ENCODE measurements around the gene OR51V1.
"Not testable (repeated sequence)": the region's sequence is repeated elsewhere in the genome, so short reads cannot be mapped to it uniquely, and the experiment has no call there.

OR51V1 gene

GRCh38 chr11:5165898-5166297 lies 34.6 kb downstream of the OR51V1 start:
- DNase-seq (ENCODE audit: low read depth, low spot score): not testable (repeated sequence)

- DNase-seq (ENCODE audit: low read depth, low spot score): not testable (repeated sequence)
Measured at GRCh38 chr11:5164807-5165206, 35.7 kb downstream of the OR51V1 start.

- DNase-seq (ENCODE audit: low read depth, low spot score): not testable (repeated sequence)
Measured at GRCh38 chr11:5161045-5161444, 39.4 kb downstream of the OR51V1 start.

GRCh38 chr11:5160217-5160616 lies 40.3 kb downstream of the OR51V1 start:
- DNase-seq (ENCODE audit: low read depth, low spot score): not testable (repeated sequence)

DNA sequence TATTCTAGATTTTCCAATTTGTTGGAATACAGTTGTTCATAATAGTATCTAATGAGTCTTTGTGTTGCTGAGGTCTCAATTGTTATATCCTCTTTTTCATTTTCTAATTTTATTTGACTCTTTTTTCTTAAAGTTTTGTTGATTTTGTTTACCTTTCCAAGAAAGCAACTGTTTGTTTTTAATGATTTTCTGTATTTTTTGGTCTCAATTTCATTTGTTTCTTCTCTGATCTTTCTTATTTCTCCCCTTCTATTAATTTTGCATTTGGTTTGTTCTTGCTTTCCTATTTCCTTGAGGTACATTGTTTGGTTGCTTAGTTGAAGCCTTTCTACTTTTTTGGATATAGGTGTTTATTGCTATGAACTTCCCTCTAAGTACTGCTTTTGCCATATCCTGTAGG lies 40.7 kb downstream of the OR51V1 start:
- DNase-seq (ENCODE audit: low read depth, low spot score): no peak

- DNase-seq (ENCODE audit: low read depth, low spot score): no peak
Measured at GRCh38 chr11:5154657-5155056, 45.8 kb downstream of the OR51V1 start, which contains the start of gene OR52A1. OR52A1 (minus strand) TSS chr11:5154757; CDS start chr11:5152369, 2,388 bp downstream.

DNA sequence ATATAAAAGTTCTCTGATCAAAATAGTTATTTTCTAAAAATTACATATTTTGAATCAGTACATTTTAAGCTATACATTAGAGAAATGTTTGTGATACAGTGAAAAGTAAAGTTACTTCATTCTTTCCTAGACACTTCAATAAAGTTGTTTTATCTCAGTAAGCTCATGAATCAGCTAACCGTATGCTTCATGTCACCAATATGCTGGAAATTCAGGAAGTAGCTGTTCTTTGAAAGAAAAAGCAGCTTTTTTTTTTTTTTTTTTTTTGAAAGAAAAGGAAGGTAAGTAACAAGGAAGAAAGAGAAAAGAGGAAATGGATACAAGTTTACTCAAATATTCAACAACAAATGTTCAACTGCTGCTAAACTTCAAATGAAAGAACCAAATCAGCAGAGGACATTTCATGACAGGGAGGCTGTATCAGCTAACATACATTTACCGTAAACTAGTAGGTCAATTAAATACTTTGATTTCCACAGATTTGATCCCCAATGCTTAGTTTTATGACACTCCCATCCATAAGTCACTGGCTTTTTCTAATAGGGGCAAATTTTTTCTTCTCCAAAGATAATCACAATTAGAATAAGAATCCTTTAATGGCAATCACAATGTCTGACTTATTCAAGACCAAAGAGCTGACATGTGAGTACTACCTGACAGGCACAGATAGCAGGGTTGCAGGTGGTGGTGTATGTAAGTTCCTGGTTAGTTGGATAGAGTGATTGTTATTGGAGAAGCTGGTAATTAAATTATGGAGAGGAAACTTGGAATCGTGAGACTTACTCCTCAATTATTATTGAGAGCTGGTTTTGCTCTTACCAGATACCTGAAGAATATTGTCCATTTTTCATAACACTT lies 46.7 kb downstream of the OR51V1 start:
- no peak for DNase-seq (ENCODE audit: low read depth, low spot score)

GRCh38 chr11:5151713-5152153 lies 48.7 kb downstream of the OR51V1 start:
- no peak for DNase-seq (ENCODE audit: low read depth, low spot score)

All from iPS DF 19.7 (cell line).